Gastroesophageal sphincter (tissue), 4 donors: ENCODE measurements around the gene SAMD4A. TPM values are rescaled to one million over a fixed set of nuclear protein-coding genes. Genes with fewer than 3 reads are reported as not detected.

Experiments used
- ATAC-seq: fragments of 150-250 bp; one replicate; pipeline ENCODE4 v1.9.1; 2016; ENCODE audit warnings: mild to moderate bottlenecking, moderate library complexity
- H3K27ac ChIP-seq, 4 donors: fragments of 200-600 bp; sonication (generic) in 3 of 4; 1 replicate in 3 of 4; 2 replicates in 1 of 4; pipeline ENCODE4 v1.5.1; 2016 to 2019
- H3K27me3 ChIP-seq: fragments of 200-600 bp; sonication (generic); one replicate; pipeline ENCODE4 v1.5.1; 2019
- H3K36me3 ChIP-seq, 2 donors: fragments of 200-600 bp; sonication (generic); one replicate each; pipeline ENCODE4 v1.5.1; 2019; ENCODE audit warnings: control low read depth in 1 of 2
- H3K4me1 ChIP-seq, 3 donors: fragments of 200-600 bp; sonication (generic); 1 replicate in 2 of 3; 2 replicates in 1 of 3; pipeline ENCODE4 v1.5.1; 2016 to 2019; ENCODE audit warnings: control low read depth in 2 of 3
- H3K4me3 ChIP-seq, 2 donors: fragments of 200-600 bp; sonication (generic); one replicate each; pipeline ENCODE4 v1.5.1; 2019; ENCODE audit warnings: mild to moderate bottlenecking in 1 of 2, moderate library complexity in 1 of 2
- H3K9me3 ChIP-seq, 3 donors: fragments of 200-600 bp; sonication (generic); one replicate each; pipeline ENCODE4 v1.5.1; 2017 to 2019; ENCODE audit warnings: control low read depth in 2 of 3
- CTCF ChIP-seq, 4 experiments: fragments of 200-600 bp in 2 of 4; fragments of 450-650 bp in 2 of 4; sonication (generic) in 1 of 4; IDR thresholded peaks; one replicate each; pipeline ENCODE4 v1.5.1; 2017 to 2019; ENCODE audit warnings: antibody characterized with exemption in 4 of 4, mild to moderate bottlenecking in 2 of 4, moderate library complexity in 2 of 4
- EP300 ChIP-seq: sonication (generic); formaldehyde crosslinking; IDR thresholded peaks from one replicate; pipeline ENCODE4 v1.6.1; 2017; ENCODE audit warnings: antibody characterized with exemption, mild to moderate bottlenecking
- POLR2A ChIP-seq, 2 donors: fragments of 450-650 bp; IDR thresholded peaks; one replicate each; pipeline ENCODE4 v1.6.1; 2017; ENCODE audit warnings: antibody characterized with exemption in 2 of 2, mild to moderate bottlenecking in 2 of 2, moderate library complexity in 1 of 2
- POLR2AphosphoS5 ChIP-seq: sonication (generic); formaldehyde crosslinking; IDR thresholded peaks from one replicate; pipeline ENCODE4 v1.6.1; 2017; ENCODE audit warnings: antibody characterized with exemption
- WGBS, 2 donors: methylation state at CpG; one replicate each; pipeline ENCODE4 v1.1.5; 2018; ENCODE audit warnings: low coverage in 1 of 2; 5-methylcytosine and 5-hydroxymethylcytosine counted together
- total RNA-seq, 4 donors: library from RNA; depleted of rRNA; stranded (reverse); fragments of >200 nt; gene quantifications; one replicate each; pipeline ENCODE4 v1.1.0, GENCODE V29; 2016

The SAMD4A gene
- total RNA-seq, 4 donors from 2014 or later: 65.2 to 163 (median 89.7) TPM

DNA sequence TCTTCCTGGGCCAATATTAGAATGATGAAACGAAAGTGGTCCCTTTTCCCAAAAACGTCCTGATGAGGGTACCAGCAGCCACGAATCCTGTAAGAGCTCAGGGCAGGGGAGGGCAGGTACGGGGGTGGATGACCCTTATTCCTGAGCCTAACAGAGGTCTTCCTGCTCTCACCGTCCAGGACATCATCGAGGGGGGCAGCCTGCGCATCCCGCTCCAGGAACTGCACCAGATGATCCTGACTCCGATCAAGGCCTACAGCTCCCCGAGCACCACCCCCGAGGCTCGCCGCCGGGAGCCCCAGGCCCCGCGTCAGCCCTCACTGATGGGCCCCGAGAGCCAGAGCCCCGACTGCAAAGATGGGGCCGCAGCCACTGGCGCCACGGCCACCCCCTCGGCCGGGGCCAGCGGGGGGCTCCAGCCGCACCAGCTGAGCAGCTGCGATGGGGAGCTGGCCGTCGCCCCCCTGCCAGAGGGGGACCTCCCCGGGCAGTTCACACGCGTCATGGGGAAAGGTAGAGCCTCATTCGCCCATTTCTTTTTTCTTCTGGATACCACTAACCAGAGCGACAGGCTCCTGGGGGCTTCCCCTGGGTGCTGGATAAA is 193.2 kb downstream of the SAMD4A start:
- Histone ChIP-seq H3K9me3 (no peaks in the 10 kb centered on the region), H3K4me3 (no peak overlapping the region), H3K27me3 (no peaks in the 10 kb centered on the region), H3K4me1 (peaks cover 0 to 8% (median 0%) of the 10 kb centered on the region in 3 donors), H3K27ac (no peak overlapping the region), H3K36me3 (peaks cover 0 to 87% of the 10 kb centered on the region in 2 donors)
- WGBS, 2 donors: 82 to 90% methylated on average over 2 to 5 of the region's 33 CpGs
- no peak for ATAC-seq
- no peak for TF ChIP-seq CTCF (IDR thresholded peaks at IDR 0.05)
- TF ChIP-seq POLR2AphosphoS5: no peak
- no peak for TF ChIP-seq EP300
- TF ChIP-seq POLR2A (IDR thresholded peaks at IDR 0.05): no peak

GRCh38 chr14:54760866-54761575 is 194.1 kb downstream of the SAMD4A start:
- Histone ChIP-seq H3K27ac (no peak overlapping the region), H3K4me3 (no peak overlapping the region), H3K9me3 (no peaks in the 10 kb centered on the region), H3K36me3 (peaks cover 0 to 87% of the 10 kb centered on the region in 2 donors), H3K4me1 (peaks cover 0 to 8% (median 0%) of the 10 kb centered on the region in 3 donors), H3K27me3 (no peaks in the 10 kb centered on the region)
- TF ChIP-seq POLR2A (IDR thresholded peaks at IDR 0.05) (no peak), CTCF (IDR thresholded peaks at IDR 0.05) (no peak), EP300 (no peak), POLR2AphosphoS5 (no peak)
- 84 to 85% methylated on average over 8 to 11 of the region's 11 CpGs for WGBS, 2 donors
- ATAC-seq: no peak

GRCh38 chr14:54761835-54762234 is 194.9 kb downstream of the SAMD4A start:
- Histone ChIP-seq H3K4me1 (peaks cover 0 to 2% (median 0%) of the 10 kb centered on the region in 3 donors), H3K36me3 (peaks cover 0 to 92% of the 10 kb centered on the region in 2 donors), H3K4me3 (no peak overlapping the region), H3K27me3 (no peaks in the 10 kb centered on the region), H3K27ac (no peak overlapping the region), H3K9me3 (no peaks in the 10 kb centered on the region)
- no peak for ATAC-seq
- no peak for TF ChIP-seq EP300
- TF ChIP-seq POLR2AphosphoS5: no peak
- no peak for TF ChIP-seq CTCF (IDR thresholded peaks at IDR 0.05)
- 90% methylated on average over 4 of the region's 6 CpGs; no CpG with 5 or more reads in 1 of the 2 donors for WGBS, 2 donors

GRCh38 chr14:54762296-54762695 is 195.4 kb downstream of the SAMD4A start:
- H3K4me3 ChIP-seq: no peak overlapping the region
- H3K27ac ChIP-seq: no peak overlapping the region
- no peaks in the 10 kb centered on the region for H3K27me3 ChIP-seq
- H3K9me3 ChIP-seq: no peaks in the 10 kb centered on the region
- no peaks in the 10 kb centered on the region for H3K4me1 ChIP-seq
- 50 to 61% methylated on average over 1 to 3 of the region's 5 CpGs for WGBS, 2 donors
- no peak for ATAC-seq
- H3K36me3 ChIP-seq: peaks cover 0 to 97% of the 10 kb centered on the region in 2 donors
- TF ChIP-seq EP300: no peak
- TF ChIP-seq POLR2A (IDR thresholded peaks at IDR 0.05): no peak
- no peak for TF ChIP-seq POLR2AphosphoS5
- no peak for TF ChIP-seq CTCF (IDR thresholded peaks at IDR 0.05)

- H3K27me3 ChIP-seq: no peaks in the 10 kb centered on the region
- H3K27ac ChIP-seq: no peak overlapping the region
- peaks cover 0 to 99% of the 10 kb centered on the region in 2 donors for H3K36me3 ChIP-seq
- no peak for ATAC-seq
- 77 to 96% methylated on average over 5 to 6 of the region's 12 CpGs for WGBS, 2 donors
- TF ChIP-seq POLR2A (IDR thresholded peaks at IDR 0.05) (no peak), POLR2AphosphoS5 (no peak), EP300 (no peak)
- no peaks in the 10 kb centered on the region for H3K4me1 ChIP-seq
- H3K9me3 ChIP-seq: no peaks in the 10 kb centered on the region
- H3K4me3 ChIP-seq: no peak overlapping the region
Observed at GRCh38 chr14:54763761-54764160, 196.8 kb downstream of the SAMD4A start.
